ENCODE data around the gene WNT6.

Gene WNT6

GRCh38 chr2:218878926-218879761, 19.5 kb downstream of the WNT6 start:
- no peak for DNase-seq

GRCh38 chr2:218879776-218880101, 20.1 kb downstream of the WNT6 start:
- no peak for DNase-seq

GRCh38 chr2:218880102-218880858, 20.7 kb downstream of the WNT6 start, which contains the start of gene WNT10A:
Gene WNT10A, plus strand, starts transcription at chr2:218880852. Its CDS starts 144 bp downstream, at chr2:218880996.
- no peak for DNase-seq

- no peak for DNase-seq
Measured at GRCh38 chr2:218880859-218881594, 21.4 kb downstream of the WNT6 start.

- no peak for DNase-seq
Measured at GRCh38 chr2:218881744-218882460, 22.3 kb downstream of the WNT6 start.

- DNase-seq: no peak
Measured at GRCh38 chr2:218882461-218882816, 22.8 kb downstream of the WNT6 start.

GRCh38 chr2:218882866-218883366, 23.3 kb downstream of the WNT6 start:
- no peak for DNase-seq

GRCh38 chr2:218883491-218884490, 24.2 kb downstream of the WNT6 start:
- no peak for DNase-seq

- no peak for DNase-seq
Measured at GRCh38 chr2:218884519-218884918, 24.9 kb downstream of the WNT6 start.

- DNase-seq: peak; percentile 57
Measured at GRCh38 chr2:218885981-218886947, 26.7 kb downstream of the WNT6 start.

- DNase-seq: no peak
Measured at GRCh38 chr2:218887079-218887478, 27.5 kb downstream of the WNT6 start.

- no peak for DNase-seq
Measured at GRCh38 chr2:218888341-218888740, 28.7 kb downstream of the WNT6 start.

GRCh38 chr2:218889937-218890336, 30.3 kb downstream of the WNT6 start:
- DNase-seq: no peak

- no peak for DNase-seq
Measured at GRCh38 chr2:218890369-218890768, 30.8 kb downstream of the WNT6 start.

- no peak for DNase-seq
Measured at GRCh38 chr2:218891275-218892135, 31.9 kb downstream of the WNT6 start.

GRCh38 chr2:218892693-218893348, 33.2 kb downstream of the WNT6 start:
- DNase-seq: peak; percentile 16

- no peak for DNase-seq
Measured at GRCh38 chr2:218893349-218894150, 33.9 kb downstream of the WNT6 start.

All from midbrain (tissue), 1 donor.